Measurements from ENCODE around the gene HUWE1.

Gene HUWE1

DNA sequence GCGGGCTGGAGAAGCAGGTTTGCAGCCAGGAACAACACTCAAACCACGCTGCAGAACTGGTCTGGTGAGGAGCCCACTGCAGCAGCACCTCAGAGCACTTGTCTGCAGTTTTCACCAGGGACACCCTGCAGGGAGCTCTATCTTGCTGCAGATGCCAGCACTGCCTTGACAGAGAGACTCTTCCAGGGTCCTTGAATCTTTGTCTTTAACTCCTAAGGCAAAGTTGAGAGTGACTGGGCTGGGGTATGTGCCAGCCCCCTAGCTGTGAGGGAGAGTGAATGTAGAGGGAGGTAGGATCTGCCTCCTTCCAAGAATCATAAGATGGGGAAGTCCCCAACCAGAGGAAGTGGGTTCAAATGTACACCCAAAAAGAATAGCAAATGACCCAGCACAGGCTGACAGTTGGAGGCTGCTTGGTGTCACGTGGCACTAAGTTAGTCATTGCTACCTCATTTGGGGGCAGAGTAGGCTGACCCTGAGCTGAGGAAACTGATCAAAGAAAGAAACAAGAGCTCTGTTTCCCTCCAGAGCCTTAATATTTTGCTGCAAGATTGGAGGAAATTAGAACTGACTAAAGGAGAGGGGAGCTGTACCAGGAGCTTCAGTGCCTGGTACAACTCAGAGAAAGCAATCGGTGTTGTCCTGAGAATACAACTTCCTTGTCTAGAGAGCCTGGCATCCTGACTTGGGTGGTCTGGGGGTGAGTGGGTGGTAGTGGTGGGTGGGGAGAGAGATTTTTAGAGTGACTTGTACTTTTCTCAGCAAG lies 28.2 kb upstream of the HUWE1 start:
- no peaks in the 10 kb centered on the region for H3K79me1 ChIP-seq (replicated peaks; ENCODE audit: low read length, poor library complexity, severe bottlenecking)
- no peak for DNase-seq
- H3K9ac ChIP-seq (ENCODE audit: low read length) = peak overlapping the region; percentile 14
- no peak overlapping the region for H3K14ac ChIP-seq (ENCODE audit: low read length in 2 of 2)
- H3K4me1 ChIP-seq (ENCODE audit: control insufficient read depth, insufficient read depth, low read depth, low read length) = peaks cover 4% of the 10 kb centered on the region
- no peak overlapping the region for H2BK15ac ChIP-seq (ENCODE audit: low read depth, poor library complexity, severe bottlenecking)
- no peaks in the 10 kb centered on the region for H3K36me3 ChIP-seq (ENCODE audit: control insufficient read depth in 1 of 2, insufficient read depth in 2 of 2, low read depth in 1 of 2, low read length in 2 of 2)
- peak overlapping the region; percentile 24 for H3K27ac ChIP-seq (ENCODE audit: low read length, poor library complexity, severe bottlenecking)
- no peak overlapping the region for H4K91ac ChIP-seq (ENCODE audit: low read length)
- no peak overlapping the region for H2BK12ac ChIP-seq (ENCODE audit: low read length in 2 of 2)
- 74% methylated on average over 4 of the region's 4 CpGs for whole genome bisulfite sequencing
- no peak overlapping the region for H2BK120ac ChIP-seq (ENCODE audit: low read depth, low read length)
- no peak overlapping the region for H4K8ac ChIP-seq (ENCODE audit: low read length)
- no peak overlapping the region for H2BK5ac ChIP-seq (ENCODE audit: low read depth, low read length, poor library complexity, severe bottlenecking)
- H3K27me3 ChIP-seq (ENCODE audit: control insufficient read depth in 1 of 2, insufficient read depth in 1 of 2, low read length in 2 of 2) = peaks cover 0 to 4% of the 10 kb centered on the region in 2 experiments
- no peak overlapping the region for H3K23ac ChIP-seq (ENCODE audit: low read length in 2 of 2)
- no peak overlapping the region for H3K4me2 ChIP-seq (ENCODE audit: low read length, poor library complexity, severe bottlenecking)
- no peak overlapping the region for H2AFZ ChIP-seq (ENCODE audit: low read depth, low read length)
- H3K4ac ChIP-seq (ENCODE audit: low read depth in 1 of 2, low read length in 2 of 2) = no peak overlapping the region
- no peak overlapping the region for H3K18ac ChIP-seq (ENCODE audit: low read depth in 1 of 2, low read length in 2 of 2)
- H3K9me3 ChIP-seq (ENCODE audit: control insufficient read depth, low read length) = no peaks in the 10 kb centered on the region
- peak overlapping the region in 1 of 2 experiments; percentile 3 for H3K4me3 ChIP-seq (ENCODE audit: insufficient read depth in 1 of 2, low read depth in 1 of 2, low read length in 2 of 2)
- no peak overlapping the region for H2AK5ac ChIP-seq (ENCODE audit: low read length, severe bottlenecking)

GRCh38 chrX:53713987-53714579 lies 27.6 kb upstream of the HUWE1 start:
- H3K4me3 ChIP-seq (ENCODE audit: insufficient read depth in 1 of 2, low read depth in 1 of 2, low read length in 2 of 2) = no peak overlapping the region
- no peak for DNase-seq

GRCh38 chrX:53711436-53711835 lies 24.9 kb upstream of the HUWE1 start:
- Histone ChIP-seq H2BK12ac (ENCODE audit: low read length in 2 of 2) (no peak overlapping the region), H3K27ac (ENCODE audit: low read length, poor library complexity, severe bottlenecking) (no peak overlapping the region), H2AFZ (ENCODE audit: low read depth, low read length) (no peak overlapping the region), H2BK15ac (ENCODE audit: low read depth, poor library complexity, severe bottlenecking) (no peak overlapping the region), H3K4me2 (ENCODE audit: low read length, poor library complexity, severe bottlenecking) (no peak overlapping the region), H3K4me3 (ENCODE audit: insufficient read depth in 1 of 2, low read depth in 1 of 2, low read length in 2 of 2) (no peak overlapping the region), H3K18ac (ENCODE audit: low read depth in 1 of 2, low read length in 2 of 2) (no peak overlapping the region), H4K91ac (ENCODE audit: low read length) (no peak overlapping the region), H3K9me3 (ENCODE audit: control insufficient read depth, low read length) (peaks cover 5% of the 10 kb centered on the region), H3K27me3 (ENCODE audit: control insufficient read depth in 1 of 2, insufficient read depth in 1 of 2, low read length in 2 of 2) (peaks cover 0 to 7% of the 10 kb centered on the region in 2 experiments), H3K36me3 (ENCODE audit: control insufficient read depth in 1 of 2, insufficient read depth in 2 of 2, low read depth in 1 of 2, low read length in 2 of 2) (no peaks in the 10 kb centered on the region), H3K4ac (ENCODE audit: low read depth in 1 of 2, low read length in 2 of 2) (no peak overlapping the region), H2BK120ac (ENCODE audit: low read depth, low read length) (no peak overlapping the region), H3K79me1 (replicated peaks; ENCODE audit: low read length, poor library complexity, severe bottlenecking) (no peaks in the 10 kb centered on the region), H3K23ac (ENCODE audit: low read length in 2 of 2) (no peak overlapping the region), H2BK5ac (ENCODE audit: low read depth, low read length, poor library complexity, severe bottlenecking) (no peak overlapping the region), H3K4me1 (ENCODE audit: control insufficient read depth, insufficient read depth, low read depth, low read length) (peaks cover 4% of the 10 kb centered on the region), H4K8ac (ENCODE audit: low read length) (no peak overlapping the region), H3K9ac (ENCODE audit: low read length) (no peak overlapping the region), H3K14ac (ENCODE audit: low read length in 2 of 2) (no peak overlapping the region), H2AK5ac (ENCODE audit: low read length, severe bottlenecking) (no peak overlapping the region)
- DNase-seq = no peak
- WGBS = 98% methylated on average over 6 of the region's 6 CpGs

More at GRCh38 chrX:53713987-53714579, 27.6 kb upstream of the HUWE1 start:
- Histone ChIP-seq H3K79me1 (replicated peaks; ENCODE audit: low read length, poor library complexity, severe bottlenecking) (no peaks in the 10 kb centered on the region), H2BK12ac (ENCODE audit: low read length in 2 of 2) (no peak overlapping the region), H3K4me2 (ENCODE audit: low read length, poor library complexity, severe bottlenecking) (no peak overlapping the region), H3K14ac (ENCODE audit: low read length in 2 of 2) (no peak overlapping the region), H4K8ac (ENCODE audit: low read length) (no peak overlapping the region), H2BK120ac (ENCODE audit: low read depth, low read length) (no peak overlapping the region), H3K4me1 (ENCODE audit: control insufficient read depth, insufficient read depth, low read depth, low read length) (peaks cover 4% of the 10 kb centered on the region), H3K18ac (ENCODE audit: low read depth in 1 of 2, low read length in 2 of 2) (no peak overlapping the region), H3K27me3 (ENCODE audit: control insufficient read depth in 1 of 2, insufficient read depth in 1 of 2, low read length in 2 of 2) (peaks cover 0 to 4% of the 10 kb centered on the region in 2 experiments), H2AFZ (ENCODE audit: low read depth, low read length) (no peak overlapping the region), H2BK5ac (ENCODE audit: low read depth, low read length, poor library complexity, severe bottlenecking) (no peak overlapping the region), H2BK15ac (ENCODE audit: low read depth, poor library complexity, severe bottlenecking) (no peak overlapping the region), H3K23ac (ENCODE audit: low read length in 2 of 2) (no peak overlapping the region), H3K27ac (ENCODE audit: low read length, poor library complexity, severe bottlenecking) (no peak overlapping the region), H2AK5ac (ENCODE audit: low read length, severe bottlenecking) (no peak overlapping the region), H4K91ac (ENCODE audit: low read length) (no peak overlapping the region), H3K9ac (ENCODE audit: low read length) (no peak overlapping the region), H3K9me3 (ENCODE audit: control insufficient read depth, low read length) (no peaks in the 10 kb centered on the region), H3K36me3 (ENCODE audit: control insufficient read depth in 1 of 2, insufficient read depth in 2 of 2, low read depth in 1 of 2, low read length in 2 of 2) (no peaks in the 10 kb centered on the region), H3K4ac (ENCODE audit: low read depth in 1 of 2, low read length in 2 of 2) (no peak overlapping the region)
- 86% methylated on average over 6 of the region's 6 CpGs for WGBS

GRCh38 chrX:53704854-53705253 lies 18.3 kb upstream of the HUWE1 start:
- no peak overlapping the region for H3K23ac ChIP-seq (ENCODE audit: low read length in 2 of 2)
- WGBS = no CpG with 5 or more reads among the region's 3 CpGs

More at GRCh38 chrX:53704854-53705253, 18.3 kb upstream of the HUWE1 start:
- Histone ChIP-seq H3K4ac (ENCODE audit: low read depth in 1 of 2, low read length in 2 of 2) (no peak overlapping the region), H3K27ac (ENCODE audit: low read length, poor library complexity, severe bottlenecking) (no peak overlapping the region), H2BK5ac (ENCODE audit: low read depth, low read length, poor library complexity, severe bottlenecking) (no peak overlapping the region), H4K8ac (ENCODE audit: low read length) (no peak overlapping the region), H3K4me2 (ENCODE audit: low read length, poor library complexity, severe bottlenecking) (no peak overlapping the region), H3K4me3 (ENCODE audit: insufficient read depth in 1 of 2, low read depth in 1 of 2, low read length in 2 of 2) (no peak overlapping the region), H3K9me3 (ENCODE audit: control insufficient read depth, low read length) (peaks cover 5% of the 10 kb centered on the region), H4K91ac (ENCODE audit: low read length) (no peak overlapping the region), H2BK15ac (ENCODE audit: low read depth, poor library complexity, severe bottlenecking) (no peak overlapping the region), H2BK120ac (ENCODE audit: low read depth, low read length) (no peak overlapping the region), H2AK5ac (ENCODE audit: low read length, severe bottlenecking) (no peak overlapping the region), H2BK12ac (ENCODE audit: low read length in 2 of 2) (no peak overlapping the region), H3K79me1 (replicated peaks; ENCODE audit: low read length, poor library complexity, severe bottlenecking) (no peaks in the 10 kb centered on the region), H3K9ac (ENCODE audit: low read length) (no peak overlapping the region), H3K27me3 (ENCODE audit: control insufficient read depth in 1 of 2, insufficient read depth in 1 of 2, low read length in 2 of 2) (peaks cover 0 to 24% of the 10 kb centered on the region in 2 experiments), H2AFZ (ENCODE audit: low read depth, low read length) (no peak overlapping the region), H3K14ac (ENCODE audit: low read length in 2 of 2) (no peak overlapping the region), H3K4me1 (ENCODE audit: control insufficient read depth, insufficient read depth, low read depth, low read length) (no peaks in the 10 kb centered on the region), H3K18ac (ENCODE audit: low read depth in 1 of 2, low read length in 2 of 2) (no peak overlapping the region), H3K36me3 (ENCODE audit: control insufficient read depth in 1 of 2, insufficient read depth in 2 of 2, low read depth in 1 of 2, low read length in 2 of 2) (no peaks in the 10 kb centered on the region)
- no peak for DNase-seq
